ENCODE measurements around the gene ENPP6.
"Not testable (repeated sequence)": the region's sequence is repeated elsewhere in the genome, so short reads cannot be mapped to it uniquely, and the experiment has no call there.

The ENPP6 gene

DNA sequence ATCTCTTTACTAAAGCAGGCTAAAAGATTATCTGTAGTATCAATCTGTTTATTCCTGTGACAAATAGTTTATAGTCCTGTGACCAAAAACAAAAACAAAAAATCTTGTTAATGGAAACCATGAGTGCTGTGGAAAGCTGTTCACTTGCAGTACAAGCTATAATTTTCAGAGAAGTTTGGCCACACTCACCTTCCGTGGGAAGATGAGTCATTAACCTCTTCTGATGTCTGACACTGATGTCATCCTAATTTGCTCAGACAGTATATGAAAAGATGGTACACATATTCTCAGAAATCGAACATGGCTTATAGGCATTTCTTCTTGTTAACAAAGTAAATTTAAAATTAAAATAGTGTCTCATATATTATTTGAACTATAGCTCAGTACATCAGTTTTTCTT lies 19.9 kb upstream of the ENPP6 start:
- no peak for DNase-seq

DNA sequence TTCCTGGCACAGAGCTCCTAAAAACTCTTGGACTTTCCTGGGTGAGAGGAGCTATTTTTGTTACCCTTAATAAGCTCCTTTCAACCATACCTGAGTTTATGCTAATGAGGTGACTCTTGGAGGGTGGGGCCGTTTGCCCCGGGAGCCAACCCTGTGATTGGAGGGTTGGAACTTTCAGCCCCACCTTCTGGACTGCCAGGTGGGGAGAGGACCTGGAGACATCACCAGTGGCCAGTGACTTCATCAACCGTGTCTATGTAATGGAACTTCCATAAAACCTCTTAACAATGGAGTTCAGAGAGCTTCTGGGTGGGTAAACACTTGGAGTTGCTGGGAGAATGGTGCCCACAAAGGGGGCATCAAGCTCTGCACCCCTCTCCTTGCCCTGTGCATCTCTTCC lies 17.9 kb upstream of the ENPP6 start:
- DNase-seq, result no peak

DNA sequence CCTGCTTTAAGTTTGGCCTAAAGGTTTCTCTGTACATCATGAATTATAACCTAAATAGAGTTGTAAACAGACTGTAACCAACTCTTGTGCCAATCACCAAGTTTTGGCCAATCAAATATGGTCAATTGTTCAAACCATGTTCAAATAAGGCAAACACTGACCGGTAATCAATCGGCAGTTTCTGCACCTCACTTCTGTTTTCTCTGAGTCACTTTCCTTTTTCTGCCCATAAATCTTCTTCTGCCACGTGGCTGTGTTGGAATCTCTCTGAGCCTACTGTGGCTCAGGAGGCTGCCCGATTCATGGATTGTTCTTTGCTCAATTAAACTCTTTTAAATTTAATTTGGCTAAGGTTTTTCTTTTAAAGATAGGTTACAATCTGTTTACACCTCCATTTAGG lies 16.5 kb upstream of the ENPP6 start:
- no peak for DNase-seq

DNA sequence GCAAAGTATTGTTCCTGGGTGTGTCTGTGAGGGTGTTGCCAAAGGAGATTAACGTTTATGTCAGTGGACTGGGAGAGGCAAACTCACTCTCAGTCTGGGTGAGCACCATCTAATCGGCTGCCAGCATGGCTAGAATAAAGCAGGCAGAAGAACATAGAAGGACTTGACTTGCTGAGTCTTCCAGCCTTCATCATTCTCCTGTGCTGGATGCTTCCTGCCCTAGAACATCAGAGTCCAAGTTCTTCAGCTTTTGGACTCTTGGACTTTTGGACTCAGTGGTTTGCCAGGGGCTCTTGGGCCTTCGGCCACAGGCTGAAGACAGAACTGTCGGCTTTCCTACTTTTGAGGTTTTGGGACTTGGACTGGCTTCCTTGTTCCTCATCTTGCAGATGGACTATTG lies 15.3 kb upstream of the ENPP6 start:
- no peak for DNase-seq

DNA sequence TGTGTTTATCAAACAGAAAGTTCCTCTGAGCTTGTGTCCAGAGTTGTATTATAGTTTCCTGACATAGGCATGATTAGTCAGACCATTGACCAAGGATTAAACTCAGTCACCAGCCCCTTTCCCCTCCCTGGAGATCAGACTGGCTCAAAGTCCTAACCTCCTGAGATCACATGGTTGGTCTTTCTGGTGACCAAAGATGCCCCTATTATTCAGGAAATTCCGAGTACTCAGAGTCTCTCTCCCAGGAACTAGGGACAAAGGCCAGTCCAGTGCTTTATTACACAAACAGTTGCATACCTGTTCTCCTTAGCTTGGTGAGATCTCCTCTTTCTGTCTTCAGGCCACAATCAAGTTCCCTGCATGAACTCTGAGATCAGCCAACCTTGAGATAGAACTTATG lies 14.5 kb upstream of the ENPP6 start:
- DNase-seq, result no peak

DNA sequence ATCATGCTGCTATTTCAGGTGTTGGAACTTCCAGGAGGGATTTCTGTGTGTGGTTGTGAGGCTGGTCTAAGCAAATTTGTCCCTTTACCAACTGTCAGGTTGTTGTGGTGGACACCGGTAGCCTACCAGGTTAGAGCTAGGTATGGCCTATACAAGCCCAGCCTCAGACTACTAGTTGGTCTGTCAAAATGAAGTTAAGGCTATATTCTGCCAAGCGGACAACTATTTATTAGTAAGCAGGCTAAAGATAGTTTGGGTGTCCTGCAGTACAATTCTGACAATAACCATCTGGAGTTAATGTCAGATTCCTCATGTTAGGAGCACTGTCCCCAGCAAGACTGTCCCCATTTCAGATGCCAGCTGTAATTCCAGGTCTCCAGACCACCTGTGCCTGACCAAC lies 13.9 kb upstream of the ENPP6 start:
- DNase-seq, result no peak

DNA sequence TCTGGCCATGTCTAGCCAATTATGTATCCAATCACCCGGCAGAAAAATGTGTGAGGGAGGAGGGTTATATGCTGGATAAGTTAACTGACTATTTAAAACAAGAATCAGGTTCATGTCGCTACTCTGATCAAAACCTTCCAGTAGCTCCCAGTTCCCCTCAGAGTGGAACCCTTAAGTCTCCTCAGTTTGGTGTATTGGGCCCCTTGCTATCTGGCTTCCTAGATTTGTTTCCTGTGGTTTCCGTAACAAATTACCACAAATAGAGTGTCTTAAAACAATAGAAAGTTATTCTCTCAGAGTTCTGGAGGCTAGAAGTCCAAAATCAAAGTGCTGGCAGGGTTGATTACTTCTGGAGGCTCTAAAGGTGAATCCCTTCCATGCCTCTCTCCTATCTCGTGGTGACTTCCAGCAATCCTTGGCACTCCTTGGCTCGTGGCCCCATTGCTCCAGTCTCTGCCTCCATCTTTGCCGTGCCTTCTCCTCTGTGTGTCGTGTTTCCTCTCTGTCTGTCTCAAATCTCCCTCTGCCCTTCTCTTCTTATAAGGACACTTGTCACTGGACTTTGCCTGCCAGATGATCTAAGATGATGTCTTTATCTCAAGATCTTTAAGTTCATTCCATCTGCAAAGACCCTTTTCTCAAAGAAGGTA lies 10.5 kb upstream of the ENPP6 start:
- DNase-seq, result no peak

DNA sequence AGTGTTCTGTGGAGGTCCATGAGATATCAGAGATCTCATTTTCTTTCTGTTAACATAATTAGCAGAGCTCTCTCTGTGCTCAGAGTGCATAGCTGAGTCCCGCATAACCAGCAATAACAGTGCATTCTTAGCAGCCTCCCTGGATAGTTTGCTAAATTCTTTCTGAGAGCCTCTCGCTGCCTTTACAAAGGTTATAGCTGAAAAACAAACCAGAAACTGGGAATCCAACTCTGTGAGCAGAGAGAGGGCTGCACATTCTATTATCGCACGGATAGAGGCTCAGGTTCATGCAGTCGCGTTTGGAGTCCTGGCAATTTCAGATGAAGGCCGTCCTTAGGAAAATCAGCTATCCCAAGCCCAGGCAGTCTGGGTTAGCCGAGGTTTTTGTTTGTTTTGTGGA lies 1.2 kb downstream of the ENPP6 start:
- no peak for DNase-seq

DNA sequence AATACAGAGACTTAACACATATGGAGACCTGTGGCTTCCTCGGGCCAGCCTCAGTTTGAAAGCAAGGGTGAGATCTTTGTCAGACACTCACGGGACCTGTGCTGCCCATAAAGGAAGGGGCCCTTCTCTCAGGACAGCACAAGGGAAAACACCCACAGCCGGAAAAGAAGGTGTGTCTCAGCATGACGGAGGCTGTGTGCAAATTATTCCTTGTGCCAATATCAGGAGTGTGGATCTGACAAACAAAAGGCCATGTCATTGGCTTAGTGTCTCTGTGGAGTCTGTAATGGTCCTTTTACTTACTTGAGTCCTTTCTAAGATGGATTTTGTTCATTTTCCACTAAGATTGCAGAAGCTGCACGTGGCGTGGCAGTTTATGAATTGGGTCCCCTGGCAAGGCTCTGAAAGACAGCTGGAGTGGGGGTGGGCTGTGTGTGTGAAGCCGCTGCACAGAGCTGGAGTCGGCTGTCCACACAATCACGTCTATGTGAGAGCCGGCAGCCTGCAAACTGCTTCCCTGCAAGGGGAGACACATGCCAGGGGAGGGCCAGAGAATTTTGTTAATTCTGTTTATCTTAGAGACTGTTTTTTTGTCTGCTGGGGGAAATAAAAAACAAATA lies 1.9 kb downstream of the ENPP6 start:
- peak in 28 of 56 donors; percentile 6 to 49 (median 32) for DNase-seq

DNA sequence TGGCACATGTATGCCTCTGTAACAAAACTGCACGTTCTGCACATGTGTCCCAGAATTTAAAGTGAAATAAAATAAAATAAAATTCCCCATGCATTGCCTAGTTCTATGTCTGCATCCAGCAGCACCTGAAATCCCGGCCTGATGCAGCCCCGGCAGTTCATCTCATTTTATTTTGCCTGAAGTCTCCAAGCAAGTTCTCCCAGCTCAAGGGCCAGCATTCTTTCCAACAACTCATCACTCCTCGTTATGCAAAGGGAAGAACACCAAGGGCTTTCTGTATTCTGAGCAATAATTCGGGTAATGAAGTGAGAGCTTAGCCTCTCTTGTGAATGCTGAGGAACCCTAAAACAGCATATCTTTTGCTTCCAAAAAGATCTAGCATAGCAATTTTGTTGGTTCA lies 2.7 kb downstream of the ENPP6 start:
- DNase-seq, result no peak

DNA sequence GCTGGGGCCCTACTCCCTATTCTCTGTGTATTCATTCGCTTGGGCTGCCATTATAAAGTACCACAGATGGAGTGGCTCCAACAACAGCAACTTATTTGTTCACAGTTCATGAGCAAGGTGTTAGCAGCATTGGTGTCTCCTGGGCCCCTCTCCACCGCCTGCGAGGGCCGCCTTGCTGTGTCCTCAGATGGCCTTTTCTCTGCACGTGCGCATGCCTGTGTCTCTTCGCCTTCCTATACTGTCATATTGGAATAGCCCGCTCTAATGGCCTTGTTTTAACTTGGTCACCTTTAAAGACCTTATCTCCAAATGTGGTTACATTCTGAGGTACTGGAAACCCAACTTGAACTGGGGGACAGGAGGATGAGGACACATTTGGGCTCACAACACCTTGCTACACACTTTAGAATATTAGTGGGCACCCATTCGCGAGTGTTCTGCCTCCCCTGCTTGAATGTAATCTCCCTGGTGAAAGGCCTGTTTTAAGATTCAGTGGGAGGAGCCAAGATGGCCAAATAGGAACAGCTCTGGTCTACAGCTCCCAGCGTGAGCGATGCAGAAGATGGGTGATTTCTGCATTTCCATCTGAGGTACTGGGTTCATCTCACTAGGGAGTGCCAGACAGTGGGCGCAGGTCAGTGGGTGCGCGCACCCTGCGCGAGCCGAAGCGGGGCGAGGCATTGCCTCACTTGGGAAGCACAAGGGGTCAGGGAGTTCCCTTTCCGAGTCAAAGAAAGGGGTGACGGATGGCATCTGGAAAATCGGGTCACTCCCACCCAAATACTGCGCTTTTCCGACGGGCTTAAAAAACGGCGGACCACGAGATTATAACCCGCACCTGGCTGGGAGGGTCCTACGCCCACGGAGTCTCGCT lies 9.7 kb downstream of the ENPP6 start:
- DNase-seq, result not testable (repeated sequence)

DNA sequence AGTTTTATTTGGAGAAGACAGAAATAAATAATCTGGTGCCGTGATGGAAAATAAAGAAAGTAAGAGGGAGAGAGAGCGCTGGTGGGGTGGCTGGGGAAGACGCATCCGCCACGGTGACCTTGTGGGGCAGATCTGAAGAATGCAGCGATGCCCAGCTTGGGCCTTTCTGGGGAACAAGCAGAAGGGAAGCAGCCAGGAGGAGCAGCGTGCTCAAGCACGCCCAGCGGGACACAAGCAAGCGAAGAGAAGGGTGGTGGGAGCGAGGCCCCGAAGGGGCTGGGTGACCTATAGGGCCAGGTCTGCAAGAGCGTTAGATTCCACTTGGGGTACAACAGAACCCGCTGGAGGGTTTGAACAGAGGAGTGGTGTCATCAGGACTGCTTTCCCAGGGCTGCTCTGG lies 12.4 kb downstream of the ENPP6 start:
- no peak for DNase-seq

DNA sequence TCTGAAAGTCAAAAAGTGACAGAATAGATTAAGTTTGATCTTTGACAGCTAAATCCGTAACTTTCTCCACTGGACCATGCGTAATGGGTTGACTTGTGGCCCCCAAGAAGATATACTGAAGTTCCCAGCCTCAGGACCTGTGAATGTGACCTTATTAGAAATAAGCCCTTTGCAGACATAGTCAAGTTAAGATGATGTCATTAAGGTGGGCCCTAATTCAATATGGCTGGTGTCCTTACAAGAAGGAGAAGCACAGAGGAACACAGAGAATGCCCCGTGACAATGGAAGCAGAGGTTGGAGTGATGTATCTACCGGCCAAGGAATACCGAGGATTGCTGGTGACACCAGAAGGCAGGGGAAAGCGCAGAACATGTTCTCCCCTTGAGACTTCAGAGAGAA lies 14.4 kb downstream of the ENPP6 start:
- no peak for DNase-seq

DNA sequence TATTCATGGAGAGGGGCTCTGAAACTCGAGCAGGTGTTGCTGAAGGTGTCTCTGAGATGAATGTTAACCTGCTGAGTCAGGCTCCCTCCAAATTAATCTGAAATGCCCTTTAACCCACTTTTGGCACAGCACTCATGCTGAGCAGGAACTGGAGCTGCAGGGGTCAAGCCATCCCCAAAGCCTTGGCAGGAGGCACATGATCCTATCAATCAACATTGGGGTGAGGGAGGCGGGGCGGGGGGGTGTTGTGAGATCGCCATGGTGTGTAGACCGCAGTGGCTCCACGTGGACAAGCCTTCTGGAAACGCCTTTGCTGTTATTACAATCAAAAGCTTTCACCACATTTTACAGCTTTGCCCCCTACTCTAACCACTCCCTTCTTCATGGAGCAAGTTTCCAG lies 16.5 kb downstream of the ENPP6 start:
- DNase-seq, result no peak

DNA sequence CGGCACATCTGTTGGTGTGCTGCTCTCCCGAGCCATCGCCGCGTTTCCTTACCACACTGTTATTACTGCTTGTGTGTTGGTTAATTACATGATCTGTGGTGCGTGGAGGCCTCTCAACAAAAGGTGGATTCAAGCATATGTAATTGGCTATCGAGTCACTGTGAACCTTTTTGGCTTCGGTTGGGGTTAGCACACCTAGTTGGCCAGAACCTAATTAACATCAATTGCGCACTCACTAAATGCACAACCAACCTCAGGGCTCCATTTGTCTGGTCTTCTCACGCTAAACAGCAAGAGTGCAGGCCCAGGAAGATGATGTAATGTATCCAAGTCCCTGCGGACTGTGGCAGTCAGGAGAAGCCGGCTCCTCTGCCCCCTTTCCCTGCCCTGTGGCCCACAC lies 17.4 kb downstream of the ENPP6 start:
- DNase-seq, result no peak

DNA sequence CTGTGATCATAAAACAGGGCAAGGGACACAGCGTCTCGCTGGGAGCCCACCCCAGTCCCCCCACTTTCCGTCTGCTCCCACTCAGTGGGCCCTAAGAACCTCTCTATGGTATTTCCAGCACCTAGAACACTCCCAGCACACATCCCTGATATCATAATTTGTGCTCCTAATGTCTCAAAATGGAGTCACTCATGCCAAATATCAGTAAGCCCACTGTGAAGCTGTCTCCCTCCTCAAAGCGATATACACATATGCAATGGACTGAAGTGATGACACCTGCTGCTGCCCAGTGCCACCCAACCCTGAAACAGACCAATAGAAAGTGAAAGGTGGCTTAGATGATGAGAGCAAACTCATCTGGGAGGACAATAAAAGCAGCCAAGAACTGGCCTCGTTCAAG lies 17.9 kb downstream of the ENPP6 start:
- no peak for DNase-seq

DNA sequence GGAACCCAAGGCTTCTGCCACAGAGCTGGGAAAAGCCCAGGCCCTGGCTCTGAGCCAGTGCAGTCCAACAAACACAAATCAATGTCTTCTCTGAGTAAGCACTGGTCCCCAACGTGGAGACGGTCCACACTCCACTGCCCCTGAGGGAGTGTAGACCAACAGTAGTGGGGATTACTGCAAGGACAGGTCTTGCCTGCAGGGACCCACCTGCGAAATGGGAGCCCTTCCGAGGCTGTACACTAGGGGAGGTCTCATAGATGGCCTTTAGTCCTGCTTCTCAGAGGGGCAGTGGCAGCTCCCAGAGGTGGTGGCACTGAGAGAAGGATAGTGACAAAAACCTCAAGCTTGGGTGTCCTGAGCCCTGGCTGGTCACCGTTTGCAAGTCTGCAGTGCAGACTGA lies 19.5 kb downstream of the ENPP6 start:
- DNase-seq, result peak in 2 of 56 donors; percentile 11 to 24

DNA sequence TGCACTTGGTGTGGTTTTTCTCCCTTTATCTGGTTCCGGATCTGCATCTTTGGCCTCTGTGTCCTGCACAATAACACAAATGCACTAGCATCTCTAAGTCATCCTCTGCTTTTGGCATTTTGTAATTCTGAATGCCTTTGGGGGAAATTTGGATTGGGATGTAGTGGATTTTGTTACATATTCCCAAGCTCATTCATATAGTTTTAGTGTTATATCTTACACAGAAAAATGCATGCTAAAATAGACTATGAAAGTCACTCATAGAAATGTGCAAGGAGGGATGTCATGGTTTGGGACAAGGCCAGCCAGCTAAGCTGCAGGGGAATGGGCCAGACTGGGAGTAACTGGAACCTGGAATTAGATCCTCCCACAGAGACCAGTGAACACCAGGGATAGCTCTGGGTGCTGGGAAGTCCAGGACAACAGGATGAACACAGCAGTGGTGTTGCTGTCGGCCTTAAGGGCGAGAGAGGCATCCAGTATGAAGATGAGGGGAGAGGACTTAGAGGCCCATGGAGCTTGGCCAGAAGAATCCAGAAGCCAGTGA lies 20.1 kb downstream of the ENPP6 start:
- no peak for DNase-seq

DNA sequence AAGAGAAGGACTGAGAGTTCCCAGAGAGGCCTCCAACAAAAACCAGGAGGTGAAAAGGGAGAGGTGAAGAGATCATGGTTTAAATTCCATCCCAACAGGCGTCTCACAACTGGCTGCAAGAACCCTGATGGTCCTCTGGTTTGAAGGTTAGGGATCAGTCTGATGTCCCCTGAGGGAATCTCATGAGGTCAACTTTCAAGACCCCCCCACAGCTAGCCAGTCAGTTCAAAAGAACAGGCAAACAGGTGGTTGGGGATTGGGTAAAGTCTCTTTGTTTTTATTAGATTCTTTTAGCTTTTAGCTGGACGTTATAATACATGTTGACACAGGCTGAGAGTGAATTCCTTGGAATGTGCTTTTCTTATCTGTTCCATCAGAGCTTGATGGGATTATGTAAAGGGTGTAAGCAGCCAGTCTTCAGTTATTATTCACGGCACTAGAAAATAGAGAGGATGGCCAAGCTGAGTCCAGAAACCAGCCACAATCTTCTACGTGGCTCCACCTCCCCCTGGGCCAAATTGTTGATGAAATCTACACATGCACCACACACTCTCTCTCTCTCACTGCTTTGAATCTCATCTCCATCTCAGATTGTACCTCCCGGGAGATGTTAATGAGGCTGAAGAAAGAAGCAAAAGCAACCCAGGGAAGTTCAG lies 20.8 kb downstream of the ENPP6 start:
- no peak for DNase-seq

DNA sequence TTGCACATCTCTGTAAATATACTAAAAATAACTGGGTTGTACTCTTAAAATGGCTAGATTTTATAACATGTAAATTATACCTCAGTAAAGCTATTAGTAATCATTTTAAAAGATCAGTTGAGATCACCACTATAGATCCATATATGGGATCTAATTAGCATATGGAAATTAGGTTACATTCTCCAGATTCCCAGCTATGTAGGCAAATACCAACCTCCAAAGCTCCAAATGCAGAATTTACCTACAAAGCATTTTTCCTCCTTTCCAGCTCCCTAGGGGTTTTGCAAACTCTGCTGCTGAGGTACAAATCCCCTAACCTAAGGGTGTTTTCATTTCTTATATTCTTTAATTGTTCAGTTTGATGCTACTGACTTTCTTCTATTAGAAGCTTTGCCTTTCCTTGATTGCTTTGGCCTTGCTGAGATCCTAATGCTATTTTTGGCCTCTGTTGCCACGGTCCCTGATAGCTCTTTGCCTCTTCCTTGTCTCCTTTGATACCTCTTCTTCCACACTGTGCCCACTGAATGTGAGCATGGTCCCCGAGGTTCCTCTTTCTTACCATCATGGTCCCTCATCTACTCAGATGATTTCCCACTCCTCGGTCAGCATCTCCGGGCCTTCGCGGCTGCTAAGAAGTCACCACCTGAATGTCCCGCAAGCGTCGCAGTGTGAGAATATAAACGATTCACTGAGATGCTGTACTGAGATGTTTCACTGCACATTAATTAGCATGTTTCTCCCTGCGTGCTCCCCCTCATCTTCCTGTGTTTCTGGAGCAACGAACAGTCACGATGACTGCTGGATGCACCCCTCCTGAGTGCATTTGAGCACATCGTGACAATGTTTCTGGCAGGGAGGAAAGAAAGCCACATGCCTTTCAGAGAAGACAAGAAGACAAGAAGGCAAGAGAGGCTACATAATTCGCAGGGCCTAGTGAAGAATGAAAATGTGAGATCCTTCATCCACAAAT lies 23.8 kb downstream of the ENPP6 start:
- peak in 2 of 56 donors; percentile 8 to 14 for DNase-seq

DNA sequence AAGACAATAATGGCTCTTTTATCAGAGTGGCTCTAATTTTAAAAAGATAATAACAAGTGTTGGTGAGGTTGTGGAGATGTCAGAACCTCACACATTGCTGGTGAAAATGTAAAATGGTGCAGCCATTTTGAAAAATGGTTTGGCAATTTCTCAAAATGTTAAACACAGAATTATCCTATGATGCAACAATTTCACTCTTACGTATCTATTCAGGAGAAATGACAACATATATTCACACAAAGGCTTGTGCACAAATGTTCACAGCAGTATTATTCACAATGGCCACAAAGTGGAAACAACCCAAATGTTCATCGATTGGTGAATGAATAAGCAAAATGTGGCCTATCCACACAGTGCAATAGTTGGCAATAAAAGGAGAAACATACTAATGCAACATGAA lies 24.7 kb downstream of the ENPP6 start:
- DNase-seq, result no peak
